Measurements from ENCODE around the gene PTPN20. TPM values are rescaled to one million over a fixed set of nuclear protein-coding genes. Genes with fewer than 3 reads are reported as not detected.

Gene PTPN20
- total RNA-seq, 1 donor from 2014 or later = 1.5 TPM

DNA sequence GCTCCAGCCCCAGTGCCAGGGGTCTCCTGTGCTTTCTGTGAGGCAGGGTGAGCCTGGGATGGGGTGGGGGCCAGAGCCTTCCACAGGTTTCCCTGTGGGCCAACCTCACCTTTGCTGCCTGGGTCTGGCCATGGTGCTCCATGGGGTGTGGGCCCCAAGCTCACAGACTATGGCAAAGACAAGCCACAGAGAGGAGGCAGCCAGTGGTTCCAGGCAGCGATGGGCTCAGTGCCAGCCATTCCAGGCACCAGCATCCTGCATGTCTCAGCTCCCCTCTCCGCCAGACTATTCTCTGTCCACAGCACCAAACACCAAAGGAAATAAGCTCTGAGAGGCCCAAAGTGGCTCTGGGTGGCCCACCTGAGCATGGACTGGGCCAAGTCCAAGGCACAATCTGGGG is 133.5 kb downstream of the PTPN20 start:
- intact Hi-C loops (cut with DNase I) = loop anchor here (10.0 kb wide), 1 partner anchor 260 kb away; the partner anchor contains the start of gene GDF10
- no peaks in the 10 kb centered on the region for H3K36me3 ChIP-seq
- no peaks in the 10 kb centered on the region for H3K9me3 ChIP-seq
- peaks cover 9% of the 10 kb centered on the region for H3K4me1 ChIP-seq
- no peak overlapping the region for H3K4me3 ChIP-seq
- no peak overlapping the region for H3K27ac ChIP-seq
- no peak for DNase-seq (ENCODE audit: extremely low spot score in 2 of 2)
- no peaks in the 10 kb centered on the region for H3K27me3 ChIP-seq
- TF ChIP-seq POLR2AphosphoS5 (IDR thresholded peaks at IDR 0.05; ENCODE audit: insufficient read depth in 1 of 2, low read depth in 1 of 2) = no peak
- TF ChIP-seq, protein P1, sequence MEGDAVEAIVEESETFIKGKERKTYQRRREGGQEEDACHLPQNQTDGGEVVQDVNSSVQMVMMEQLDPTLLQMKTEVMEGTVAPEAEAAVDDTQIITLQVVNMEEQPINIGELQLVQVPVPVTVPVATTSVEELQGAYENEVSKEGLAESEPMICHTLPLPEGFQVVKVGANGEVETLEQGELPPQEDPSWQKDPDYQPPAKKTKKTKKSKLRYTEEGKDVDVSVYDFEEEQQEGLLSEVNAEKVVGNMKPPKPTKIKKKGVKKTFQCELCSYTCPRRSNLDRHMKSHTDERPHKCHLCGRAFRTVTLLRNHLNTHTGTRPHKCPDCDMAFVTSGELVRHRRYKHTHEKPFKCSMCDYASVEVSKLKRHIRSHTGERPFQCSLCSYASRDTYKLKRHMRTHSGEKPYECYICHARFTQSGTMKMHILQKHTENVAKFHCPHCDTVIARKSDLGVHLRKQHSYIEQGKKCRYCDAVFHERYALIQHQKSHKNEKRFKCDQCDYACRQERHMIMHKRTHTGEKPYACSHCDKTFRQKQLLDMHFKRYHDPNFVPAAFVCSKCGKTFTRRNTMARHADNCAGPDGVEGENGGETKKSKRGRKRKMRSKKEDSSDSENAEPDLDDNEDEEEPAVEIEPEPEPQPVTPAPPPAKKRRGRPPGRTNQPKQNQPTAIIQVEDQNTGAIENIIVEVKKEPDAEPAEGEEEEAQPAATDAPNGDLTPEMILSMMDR (IDR thresholded peaks at IDR 0.05) = no peak

DNA sequence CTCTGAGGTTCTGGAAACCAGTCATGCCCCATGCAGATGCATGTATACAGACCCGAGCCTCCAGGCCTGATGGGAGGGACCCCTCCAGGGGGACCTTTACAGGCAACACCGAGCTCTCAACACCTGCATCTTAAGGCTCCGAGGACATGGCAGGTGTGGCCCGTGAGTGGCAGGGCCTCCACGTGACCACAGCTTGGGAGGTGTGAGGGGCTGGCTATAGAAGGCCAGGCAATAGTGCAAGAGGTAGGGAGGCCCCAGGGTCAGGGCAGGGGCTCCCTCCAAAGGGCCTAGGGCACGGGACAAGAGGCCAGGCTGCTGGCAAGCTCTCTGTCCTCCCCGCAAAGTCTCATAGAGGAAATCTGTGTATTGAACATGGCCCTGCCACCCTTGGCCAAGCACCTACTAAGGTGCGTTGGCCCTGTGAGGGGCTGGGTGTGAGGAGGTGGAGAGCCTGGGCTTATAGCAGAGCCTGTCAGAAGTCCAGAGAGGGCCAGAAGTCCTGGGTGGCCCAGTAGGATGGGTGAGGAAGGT is 134.2 kb downstream of the PTPN20 start:
- H3K4me3 ChIP-seq = no peak overlapping the region
- H3K9me3 ChIP-seq = no peaks in the 10 kb centered on the region
- intact Hi-C loops (cut with DNase I) = loop anchor here (10.0 kb wide), 1 partner anchor 259 kb away; the partner anchor contains the start of gene GDF10
- no peaks in the 10 kb centered on the region for H3K36me3 ChIP-seq
- peaks cover 9% of the 10 kb centered on the region for H3K4me1 ChIP-seq
- H3K27me3 ChIP-seq = no peaks in the 10 kb centered on the region
- TF ChIP-seq POLR2A (IDR thresholded peaks at IDR 0.05) (no peak), POLR2AphosphoS5 (IDR thresholded peaks at IDR 0.05; ENCODE audit: insufficient read depth in 1 of 2, low read depth in 1 of 2) (no peak)
- TF ChIP-seq, protein P1 (IDR thresholded peaks at IDR 0.05) = no peak
- no peak overlapping the region for H3K27ac ChIP-seq
- DNase-seq (ENCODE audit: extremely low spot score in 2 of 2) = no peak

DNA sequence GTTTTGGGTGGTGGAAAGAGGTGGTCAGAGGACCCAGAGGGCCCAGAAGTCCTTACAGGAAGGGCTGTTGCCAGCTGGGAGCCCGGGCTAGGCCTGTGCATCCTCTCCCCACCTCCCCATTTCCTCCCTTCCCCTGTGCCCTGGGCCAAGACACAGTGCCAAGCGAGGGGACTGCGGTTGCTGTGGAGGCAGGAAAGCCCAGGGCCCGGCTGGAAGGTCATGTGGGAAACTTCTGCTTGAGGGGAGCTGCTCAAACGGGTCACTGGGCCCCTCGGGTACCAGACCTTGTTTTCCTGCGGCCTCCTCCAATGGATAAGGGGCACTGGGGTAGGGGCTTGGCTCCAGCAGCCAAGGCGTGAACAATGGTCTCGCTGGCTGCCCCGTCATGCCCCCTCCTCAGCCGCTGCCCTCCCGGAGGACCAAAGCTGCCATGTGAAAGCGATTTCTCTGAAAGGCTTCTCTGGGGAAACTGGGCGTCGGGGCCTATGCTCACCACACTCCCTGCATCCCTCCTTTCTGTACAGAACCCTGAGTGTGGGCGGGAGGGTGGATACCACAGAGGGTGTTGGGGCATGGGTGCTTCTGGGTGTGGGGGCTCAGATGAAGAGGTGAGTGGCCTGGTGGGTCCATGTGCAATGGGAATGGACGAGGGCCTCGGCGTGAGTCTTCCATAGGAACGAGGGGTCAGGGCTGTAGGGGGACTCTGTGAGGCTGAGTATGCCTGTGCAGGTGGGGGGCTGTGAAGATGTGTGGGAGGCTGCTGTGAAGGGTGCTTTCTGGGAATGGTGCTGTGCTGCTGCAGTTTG is 135.3 kb downstream of the PTPN20 start:
- no peak for DNase-seq (ENCODE audit: extremely low spot score in 2 of 2)
- Histone ChIP-seq H3K27me3 (no peaks in the 10 kb centered on the region), H3K4me3 (no peak overlapping the region), H3K27ac (no peak overlapping the region), H3K4me1 (peaks cover 9% of the 10 kb centered on the region), H3K9me3 (no peaks in the 10 kb centered on the region), H3K36me3 (no peaks in the 10 kb centered on the region)
- intact Hi-C loops (cut with DNase I) = loop anchor here (10.0 kb wide), 1 partner anchor 258 kb away; the partner anchor contains the start of gene GDF10
- TF ChIP-seq POLR2AphosphoS5 (IDR thresholded peaks at IDR 0.05; ENCODE audit: insufficient read depth in 1 of 2, low read depth in 1 of 2) (no peak), POLR2A (IDR thresholded peaks at IDR 0.05) (no peak)
- TF ChIP-seq, protein P1 (IDR thresholded peaks at IDR 0.05) = no peak

DNA sequence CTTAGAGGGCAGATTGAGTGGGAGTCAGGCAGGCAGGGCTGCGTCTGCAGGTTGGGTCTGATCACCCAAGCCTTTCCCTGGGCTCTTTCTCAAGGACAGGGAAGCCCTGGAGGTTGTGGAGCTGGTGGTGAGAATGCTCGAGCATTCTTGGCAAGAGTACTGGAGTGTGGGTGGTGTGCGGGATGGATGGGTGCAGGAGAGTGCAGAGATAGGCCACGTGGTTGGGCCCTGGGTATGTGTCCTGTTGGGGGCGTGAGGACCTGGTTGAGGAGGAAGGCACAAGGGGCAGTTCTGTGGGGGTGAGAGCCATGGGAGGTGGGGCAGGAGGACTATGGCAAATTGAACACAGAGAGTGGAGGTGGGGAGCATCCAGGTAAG is 135.9 kb downstream of the PTPN20 start:
- intact Hi-C loops (cut with DNase I) = loop anchor here (10.0 kb wide), 1 partner anchor 258 kb away; the partner anchor contains the start of gene GDF10
- TF ChIP-seq POLR2AphosphoS5 (IDR thresholded peaks at IDR 0.05; ENCODE audit: insufficient read depth in 1 of 2, low read depth in 1 of 2) (no peak), POLR2A (IDR thresholded peaks at IDR 0.05) (no peak)
- TF ChIP-seq, protein P1 (IDR thresholded peaks at IDR 0.05) = no peak
- no peak overlapping the region for H3K4me3 ChIP-seq

More for the DNA sequence above, 135.9 kb downstream of the PTPN20 start:
- no peaks in the 10 kb centered on the region for H3K36me3 ChIP-seq
- no peaks in the 10 kb centered on the region for H3K27me3 ChIP-seq
- no peak overlapping the region for H3K27ac ChIP-seq
- no peaks in the 10 kb centered on the region for H3K9me3 ChIP-seq
- no peak for DNase-seq (ENCODE audit: extremely low spot score in 2 of 2)
- H3K4me1 ChIP-seq = peaks cover 9% of the 10 kb centered on the region
